Measurements from ENCODE around the gene NME4.

The NME4 gene

DNA sequence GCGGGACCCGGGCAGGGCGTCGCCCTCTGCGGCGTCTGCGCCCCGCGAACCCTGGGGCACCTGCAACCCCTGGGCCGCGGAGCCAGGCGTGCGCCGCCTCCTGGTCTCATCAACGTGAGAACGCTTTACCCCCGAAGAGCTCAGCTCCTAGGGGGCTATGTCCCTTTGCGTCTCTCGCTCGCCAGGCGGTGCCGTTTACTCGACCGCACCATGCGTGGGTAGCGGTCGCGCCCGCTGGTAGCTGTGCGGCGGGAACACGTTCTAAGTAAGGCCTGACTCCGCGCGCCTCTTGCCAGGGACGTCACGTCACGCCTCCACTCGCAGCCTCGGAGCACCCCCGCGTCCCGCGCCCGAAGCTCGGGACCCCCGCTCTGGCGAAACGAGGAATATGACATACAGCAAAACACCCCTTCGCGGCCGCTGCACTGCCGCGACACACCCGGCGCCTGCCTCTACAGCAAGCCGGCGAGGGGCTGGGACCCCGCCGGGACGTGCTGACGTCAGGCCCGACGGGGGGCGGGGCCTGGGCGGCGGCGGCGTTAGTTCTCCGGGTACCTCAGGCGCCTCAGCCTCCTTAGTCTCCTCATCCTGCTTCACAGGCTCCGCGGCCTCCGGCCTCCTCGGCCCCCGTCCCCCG is 28.2 kb downstream of the NME4 start, which contains the start of gene RAB11FIP3:
Gene RAB11FIP3 (plus strand): TSS at position 568 of the 637 bp plus-strand sequence. CDS start 358 bp downstream, outside the sequence.
- no peak for TF ChIP-seq SPI1 (IDR thresholded peaks at IDR 0.05; ENCODE audit: borderline replicate concordance, low read depth)
- TF ChIP-seq, protein P1, sequence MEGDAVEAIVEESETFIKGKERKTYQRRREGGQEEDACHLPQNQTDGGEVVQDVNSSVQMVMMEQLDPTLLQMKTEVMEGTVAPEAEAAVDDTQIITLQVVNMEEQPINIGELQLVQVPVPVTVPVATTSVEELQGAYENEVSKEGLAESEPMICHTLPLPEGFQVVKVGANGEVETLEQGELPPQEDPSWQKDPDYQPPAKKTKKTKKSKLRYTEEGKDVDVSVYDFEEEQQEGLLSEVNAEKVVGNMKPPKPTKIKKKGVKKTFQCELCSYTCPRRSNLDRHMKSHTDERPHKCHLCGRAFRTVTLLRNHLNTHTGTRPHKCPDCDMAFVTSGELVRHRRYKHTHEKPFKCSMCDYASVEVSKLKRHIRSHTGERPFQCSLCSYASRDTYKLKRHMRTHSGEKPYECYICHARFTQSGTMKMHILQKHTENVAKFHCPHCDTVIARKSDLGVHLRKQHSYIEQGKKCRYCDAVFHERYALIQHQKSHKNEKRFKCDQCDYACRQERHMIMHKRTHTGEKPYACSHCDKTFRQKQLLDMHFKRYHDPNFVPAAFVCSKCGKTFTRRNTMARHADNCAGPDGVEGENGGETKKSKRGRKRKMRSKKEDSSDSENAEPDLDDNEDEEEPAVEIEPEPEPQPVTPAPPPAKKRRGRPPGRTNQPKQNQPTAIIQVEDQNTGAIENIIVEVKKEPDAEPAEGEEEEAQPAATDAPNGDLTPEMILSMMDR (IDR thresholded peaks at IDR 0.05; ENCODE audit: insufficient read depth, low read length), result no peak
- TF ChIP-seq GABPA (IDR thresholded peaks at IDR 0.05; ENCODE audit: low read depth), result no peak
- TF ChIP-seq, protein P2, sequence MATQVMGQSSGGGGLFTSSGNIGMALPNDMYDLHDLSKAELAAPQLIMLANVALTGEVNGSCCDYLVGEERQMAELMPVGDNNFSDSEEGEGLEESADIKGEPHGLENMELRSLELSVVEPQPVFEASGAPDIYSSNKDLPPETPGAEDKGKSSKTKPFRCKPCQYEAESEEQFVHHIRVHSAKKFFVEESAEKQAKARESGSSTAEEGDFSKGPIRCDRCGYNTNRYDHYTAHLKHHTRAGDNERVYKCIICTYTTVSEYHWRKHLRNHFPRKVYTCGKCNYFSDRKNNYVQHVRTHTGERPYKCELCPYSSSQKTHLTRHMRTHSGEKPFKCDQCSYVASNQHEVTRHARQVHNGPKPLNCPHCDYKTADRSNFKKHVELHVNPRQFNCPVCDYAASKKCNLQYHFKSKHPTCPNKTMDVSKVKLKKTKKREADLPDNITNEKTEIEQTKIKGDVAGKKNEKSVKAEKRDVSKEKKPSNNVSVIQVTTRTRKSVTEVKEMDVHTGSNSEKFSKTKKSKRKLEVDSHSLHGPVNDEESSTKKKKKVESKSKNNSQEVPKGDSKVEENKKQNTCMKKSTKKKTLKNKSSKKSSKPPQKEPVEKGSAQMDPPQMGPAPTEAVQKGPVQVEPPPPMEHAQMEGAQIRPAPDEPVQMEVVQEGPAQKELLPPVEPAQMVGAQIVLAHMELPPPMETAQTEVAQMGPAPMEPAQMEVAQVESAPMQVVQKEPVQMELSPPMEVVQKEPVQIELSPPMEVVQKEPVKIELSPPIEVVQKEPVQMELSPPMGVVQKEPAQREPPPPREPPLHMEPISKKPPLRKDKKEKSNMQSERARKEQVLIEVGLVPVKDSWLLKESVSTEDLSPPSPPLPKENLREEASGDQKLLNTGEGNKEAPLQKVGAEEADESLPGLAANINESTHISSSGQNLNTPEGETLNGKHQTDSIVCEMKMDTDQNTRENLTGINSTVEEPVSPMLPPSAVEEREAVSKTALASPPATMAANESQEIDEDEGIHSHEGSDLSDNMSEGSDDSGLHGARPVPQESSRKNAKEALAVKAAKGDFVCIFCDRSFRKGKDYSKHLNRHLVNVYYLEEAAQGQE (IDR thresholded peaks at IDR 0.05; ENCODE audit: insufficient replicate concordance, low read depth), result no peak
- no peak for TF ChIP-seq POLR2AphosphoS5 (IDR thresholded peaks at IDR 0.05; ENCODE audit: low read depth)
- DNase-seq (ENCODE audit: low read depth in 1 of 2, low spot score in 1 of 2), result peak; percentile 65 to 77
- Histone ChIP-seq H3K27me3 (ENCODE audit: insufficient read depth, poor library complexity, severe bottlenecking) (peaks cover 11% of the 10 kb centered on the region), H3K4me3 (replicated peaks; ENCODE audit: insufficient read depth, low read length) (peak within 1 kb of the TSS; percentile 60), H3K27ac (replicated peaks) (no peak within 1 kb of the TSS)

DNA sequence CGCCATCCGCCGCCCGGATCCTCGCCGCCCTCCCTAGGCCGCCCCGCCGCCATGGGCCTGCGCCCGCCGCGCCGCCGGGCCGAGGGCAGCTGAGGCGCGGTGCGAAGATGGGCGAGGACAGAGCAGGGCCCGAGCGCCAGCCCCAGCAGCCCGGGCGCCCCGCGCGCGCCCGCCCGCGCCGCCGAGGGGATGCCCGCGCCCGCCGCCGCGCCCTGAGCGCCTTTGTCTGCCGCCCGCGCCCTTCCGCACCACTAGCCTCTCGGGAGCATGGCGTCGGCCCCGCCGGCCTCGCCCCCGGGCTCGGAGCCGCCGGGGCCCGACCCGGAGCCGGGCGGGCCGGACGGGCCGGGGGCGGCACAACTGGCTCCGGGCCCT is 28.7 kb downstream of the NME4 start:
- Histone ChIP-seq H3K27me3 (ENCODE audit: insufficient read depth, poor library complexity, severe bottlenecking) (peaks cover 11% of the 10 kb centered on the region), H3K4me3 (replicated peaks; ENCODE audit: insufficient read depth, low read length) (peak overlapping the region; percentile 60), H3K27ac (replicated peaks) (no peak overlapping the region)
- TF ChIP-seq GABPA (IDR thresholded peaks at IDR 0.05; ENCODE audit: low read depth), result no peak
- no peak for TF ChIP-seq SPI1 (IDR thresholded peaks at IDR 0.05; ENCODE audit: borderline replicate concordance, low read depth)
- TF ChIP-seq, protein P1 (IDR thresholded peaks at IDR 0.05; ENCODE audit: insufficient read depth, low read length), result no peak
- TF ChIP-seq, protein P2 (IDR thresholded peaks at IDR 0.05; ENCODE audit: insufficient replicate concordance, low read depth), result no peak
- TF ChIP-seq POLR2AphosphoS5 (IDR thresholded peaks at IDR 0.05; ENCODE audit: low read depth), result no peak
- DNase-seq (ENCODE audit: low read depth in 1 of 2, low spot score in 1 of 2), result no peak

DNA sequence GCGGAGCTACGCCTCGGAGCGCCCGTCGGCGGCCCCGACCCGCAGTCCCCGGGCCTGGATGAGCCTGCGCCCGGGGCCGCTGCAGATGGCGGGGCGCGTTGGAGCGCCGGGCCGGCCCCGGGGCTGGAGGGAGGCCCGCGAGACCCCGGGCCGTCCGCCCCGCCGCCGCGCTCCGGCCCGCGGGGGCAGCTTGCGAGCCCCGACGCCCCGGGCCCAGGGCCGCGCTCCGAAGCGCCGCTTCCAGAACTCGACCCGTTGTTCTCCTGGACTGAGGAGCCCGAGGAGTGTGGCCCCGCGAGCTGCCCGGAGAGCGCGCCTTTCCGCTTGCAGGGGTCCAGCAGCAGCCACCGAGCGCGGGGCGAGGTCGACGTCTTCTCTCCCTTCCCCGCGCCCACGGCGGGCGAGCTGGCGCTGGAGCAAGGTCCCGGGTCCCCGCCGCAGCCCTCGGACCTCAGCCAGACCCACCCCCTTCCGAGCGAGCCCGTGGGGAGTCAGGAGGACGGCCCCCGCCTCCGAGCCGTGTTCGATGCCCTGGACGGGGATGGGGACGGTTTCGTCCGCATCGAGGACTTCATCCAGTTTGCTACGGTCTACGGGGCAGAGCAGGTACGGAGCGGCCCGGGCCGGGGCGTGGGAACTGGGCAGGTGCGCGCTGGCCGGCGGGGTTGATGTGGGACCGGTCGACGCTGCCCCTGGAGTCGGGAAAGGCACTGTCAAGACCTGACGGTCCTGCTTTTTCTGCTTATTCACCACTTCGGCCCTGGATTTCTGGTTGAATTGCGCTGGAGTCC is 29.3 kb downstream of the NME4 start:
- H3K27me3 ChIP-seq (ENCODE audit: insufficient read depth, poor library complexity, severe bottlenecking), result peaks cover 11% of the 10 kb centered on the region
- no peak for DNase-seq (ENCODE audit: low read depth in 1 of 2, low spot score in 1 of 2)
- TF ChIP-seq, protein P1 (IDR thresholded peaks at IDR 0.05; ENCODE audit: insufficient read depth, low read length), result no peak
- TF ChIP-seq, protein P2 (IDR thresholded peaks at IDR 0.05; ENCODE audit: insufficient replicate concordance, low read depth), result no peak
- TF ChIP-seq GABPA (IDR thresholded peaks at IDR 0.05; ENCODE audit: low read depth) (no peak), POLR2AphosphoS5 (IDR thresholded peaks at IDR 0.05; ENCODE audit: low read depth) (no peak), SPI1 (IDR thresholded peaks at IDR 0.05; ENCODE audit: borderline replicate concordance, low read depth) (no peak)
- H3K4me3 ChIP-seq (replicated peaks; ENCODE audit: insufficient read depth, low read length), result peak overlapping the region; percentile 60
- H3K27ac ChIP-seq (replicated peaks), result no peak overlapping the region

Data from HL-60 (cell line).